B cell (primary cell): ENCODE data around the gene DIP2A. TPM values are rescaled to one million over a fixed set of nuclear protein-coding genes. Genes with fewer than 3 reads are reported as not detected.

ENCODE experiments used
- ATAC-seq: fragments of 200-7000 bp; cut with Tn5 transposase; one replicate; pipeline ENCODE4 v1.10.0; 2021; ENCODE audit warnings: low read depth, mild to moderate bottlenecking, moderate number of reproducible peaks, moderate library complexity
- CTCF ChIA-PET: fragments of 350-600 bp; sonication (Branson Sonifier 250); formaldehyde crosslinking; loops from one replicate; lab custom pipeline; 2021; ENCODE audit warnings: antibody characterized with exemption, inconsistent platforms; lab: Charles Lee
- POLR2A ChIA-PET: fragments of 350-600 bp; sonication (Branson Sonifier 250); formaldehyde crosslinking; loops from one replicate; lab custom pipeline; 2021; ENCODE audit warnings: antibody characterized with exemption; lab: Charles Lee
- DNase-seq: peaks from one replicate; pipeline ENCODE4 v3.0.0; 2013
- H2AFZ ChIP-seq: 2 replicates; pipeline ENCODE4 v1.6.1; 2012; ENCODE audit warnings: mild to moderate bottlenecking, low read depth, low read length; ENCODE audit not compliant: insufficient read depth, poor library complexity, severe bottlenecking
- H3K27ac ChIP-seq, 2 donors: 1 replicate in 1 of 2; 2 replicates in 1 of 2; pipeline ENCODE4 v1.5.1; 2012 to 2013; ENCODE audit warnings: low read length in 2 of 2, mild to moderate bottlenecking in 2 of 2, moderate library complexity in 1 of 2
- H3K27me3 ChIP-seq, 4 experiments: fragments of 200-600 bp in 1 of 4; sonication (generic) in 1 of 4; replicated peaks in 1 of 4; 1 replicate in 2 of 4; 2 replicates in 2 of 4; pipeline versions ENCODE4 v1.6.1 to v1.7.0; 2013 to 2016; ENCODE audit warnings: low read length in 3 of 4, mild to moderate bottlenecking in 2 of 4, mixed read lengths in 1 of 4, moderate library complexity in 1 of 4; ENCODE audit not compliant: insufficient read depth in 4 of 4, control insufficient read depth in 3 of 4; ENCODE audit errors: control extremely low read depth in 1 of 4
- H3K36me3 ChIP-seq, 2 experiments: replicated peaks in 1 of 2; 1 replicate in 1 of 2; 2 replicates in 1 of 2; pipeline versions ENCODE4 v1.6.1 to v1.7.1; 2013; ENCODE audit warnings: low read length in 1 of 2; ENCODE audit not compliant: insufficient read depth in 2 of 2, control insufficient read depth in 1 of 2; ENCODE audit errors: control extremely low read depth in 1 of 2, extremely low read depth in 1 of 2
- H3K4me1 ChIP-seq, 2 donors: fragments of 200-600 bp in 1 of 2; sonication (generic) in 1 of 2; 1 replicate in 1 of 2; 2 replicates in 1 of 2; pipeline versions ENCODE4 v1.5.1 to v1.6.1; 2013 to 2017; ENCODE audit warnings: low read length in 2 of 2; ENCODE audit not compliant: control insufficient read depth in 2 of 2, insufficient read depth in 2 of 2
- H3K4me2 ChIP-seq: replicated peaks from 2 replicates; pipeline ENCODE3; 2012; ENCODE audit warnings: mild to moderate bottlenecking, low read depth, low read length; ENCODE audit not compliant: poor library complexity, severe bottlenecking
- H3K4me3 ChIP-seq, 5 experiments: fragments of 200-600 bp in 1 of 5; sonication (generic) in 1 of 5; 1 replicate in 3 of 5; 2 replicates in 2 of 5; pipeline versions ENCODE4 v1.5.1 to v1.7.0; 2011 to 2016; ENCODE audit warnings: low read length in 4 of 5, mild to moderate bottlenecking in 4 of 5, low read depth in 2 of 5, control low read depth in 1 of 5, moderate library complexity in 1 of 5; ENCODE audit not compliant: insufficient read depth in 1 of 5; ENCODE audit errors: control extremely low read depth in 1 of 5, extremely low read depth in 1 of 5
- H3K79me2 ChIP-seq: fragments of 200-600 bp; sonication (generic); one replicate; pipeline ENCODE4 v1.6.0; 2016; ENCODE audit warnings: low read length; ENCODE audit not compliant: control insufficient read depth, insufficient read depth
- H3K9ac ChIP-seq: fragments of 200-600 bp; sonication (generic); 2 replicates; pipeline ENCODE4 v1.6.1; 2017; ENCODE audit warnings: mild to moderate bottlenecking, low read length, moderate library complexity
- H3K9me3 ChIP-seq, 3 donors: one replicate each; pipeline versions ENCODE4 v1.6.1 to v1.7.1; 2013; ENCODE audit warnings: low read length in 2 of 3; ENCODE audit not compliant: control insufficient read depth in 2 of 3, insufficient read depth in 1 of 3; ENCODE audit errors: control extremely low read depth in 1 of 3
- H4K20me1 ChIP-seq: 2 replicates; pipeline ENCODE4 v1.6.0; 2012; ENCODE audit warnings: mild to moderate bottlenecking, low read length; ENCODE audit not compliant: insufficient read depth, control insufficient read depth, poor library complexity, severe bottlenecking
- H3K27ac Mint-ChIP-seq: one replicate; pipeline ENCODE4 v1.8.0; 2021; ENCODE audit warnings: mixed read lengths
- H3K27me3 Mint-ChIP-seq: one replicate; pipeline ENCODE4 v1.8.0; 2021; ENCODE audit warnings: mixed read lengths
- H3K4me1 Mint-ChIP-seq: one replicate; pipeline ENCODE4 v1.8.0; 2021; ENCODE audit warnings: mixed read lengths
- H3K4me3 Mint-ChIP-seq: one replicate; pipeline ENCODE4 v1.8.0; 2021; ENCODE audit warnings: mixed read lengths
- H3K9me3 Mint-ChIP-seq: one replicate; pipeline ENCODE4 v1.8.0; 2022; ENCODE audit warnings: mixed read lengths; ENCODE audit not compliant: insufficient read depth
- EZH2 ChIP-seq: IDR thresholded peaks from 2 replicates; pipeline ENCODE4 v1.6.1; 2012; ENCODE audit warnings: borderline replicate concordance, low read depth, mild to moderate bottlenecking, moderate library complexity, low read length; ENCODE audit not compliant: insufficient read depth, poor library complexity, severe bottlenecking
- whole genome bisulfite sequencing: methylation state at CpG from one replicate; pipeline ENCODE4 v1.1.5; 2013; ENCODE audit warnings: missing lambda C conversion rate; ENCODE audit not compliant: insufficient coverage; 5-methylcytosine and 5-hydroxymethylcytosine counted together
- intact Hi-C: fragments of 100-400 bp; cut with micrococcal nuclease; formaldehyde crosslinking; loops from one replicate; pipeline ENCODE4 v1.10.0; 2022
- polyA plus RNA-seq: library from polyadenylated mRNA; depleted of rRNA; stranded (reverse); fragments of >200 nt; gene quantifications from 2 replicates; pipeline ENCODE4 v1.2.3, GENCODE V29; 2012
- total RNA-seq, 2 donors: library from RNA; stranded (reverse); fragments of 120-200 nt in 1 of 2; gene quantifications; 1 replicate in 1 of 2; 2 replicates in 1 of 2; pipeline versions ENCODE4 v1.2.3 to v1.2.4, GENCODE V29; 2013 to 2022
- TF ChIP-seq, protein P1 (sequence below): fragments of 200-600 bp; IDR thresholded peaks from one replicate; pipeline ENCODE4 v1.8.0; 2022; ENCODE audit warnings: antibody characterized with exemption, mild to moderate bottlenecking

Gene DIP2A
- total and polyA plus RNA-seq, 2 donors (not counting 1 experiment from before 2014, with no cell fraction given), result 40.4 to 59.0 TPM

DNA sequence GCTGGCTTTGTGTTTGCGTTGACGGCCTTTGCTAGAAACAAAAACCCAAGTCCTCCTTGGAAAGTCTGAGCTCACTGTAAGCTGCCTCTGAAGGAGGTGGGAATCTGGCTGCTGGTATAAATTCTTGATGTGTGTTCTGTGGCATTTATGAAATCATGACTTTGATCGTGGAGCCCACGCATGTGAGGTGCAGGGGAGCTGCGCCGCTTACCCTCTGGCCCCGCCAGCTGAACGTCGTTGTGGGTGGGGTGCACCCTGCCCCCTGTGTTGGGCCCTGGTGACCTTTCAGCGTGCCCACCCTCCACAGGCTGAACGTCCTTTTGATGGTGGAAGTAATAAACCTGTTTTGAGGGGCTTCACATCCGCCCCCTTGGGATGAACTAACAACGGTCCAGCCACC lies 21.2 kb upstream of the DIP2A start:
- ChIA-PET CTCF (no interaction called here), POLR2A (no interaction called here)
- H3K27ac ChIP-seq, result no peak overlapping the region
- TF ChIP-seq EZH2, result no peak
- TF ChIP-seq, protein P1, sequence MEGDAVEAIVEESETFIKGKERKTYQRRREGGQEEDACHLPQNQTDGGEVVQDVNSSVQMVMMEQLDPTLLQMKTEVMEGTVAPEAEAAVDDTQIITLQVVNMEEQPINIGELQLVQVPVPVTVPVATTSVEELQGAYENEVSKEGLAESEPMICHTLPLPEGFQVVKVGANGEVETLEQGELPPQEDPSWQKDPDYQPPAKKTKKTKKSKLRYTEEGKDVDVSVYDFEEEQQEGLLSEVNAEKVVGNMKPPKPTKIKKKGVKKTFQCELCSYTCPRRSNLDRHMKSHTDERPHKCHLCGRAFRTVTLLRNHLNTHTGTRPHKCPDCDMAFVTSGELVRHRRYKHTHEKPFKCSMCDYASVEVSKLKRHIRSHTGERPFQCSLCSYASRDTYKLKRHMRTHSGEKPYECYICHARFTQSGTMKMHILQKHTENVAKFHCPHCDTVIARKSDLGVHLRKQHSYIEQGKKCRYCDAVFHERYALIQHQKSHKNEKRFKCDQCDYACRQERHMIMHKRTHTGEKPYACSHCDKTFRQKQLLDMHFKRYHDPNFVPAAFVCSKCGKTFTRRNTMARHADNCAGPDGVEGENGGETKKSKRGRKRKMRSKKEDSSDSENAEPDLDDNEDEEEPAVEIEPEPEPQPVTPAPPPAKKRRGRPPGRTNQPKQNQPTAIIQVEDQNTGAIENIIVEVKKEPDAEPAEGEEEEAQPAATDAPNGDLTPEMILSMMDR, result no peak
- Mint-ChIP-seq H3K9me3 (no peaks in the 10 kb centered on the region), H3K27me3 (no peaks in the 10 kb centered on the region), H3K27ac (no peak overlapping the region), H3K4me3 (no peak overlapping the region), H3K4me1 (peaks cover 2% of the 10 kb centered on the region)
- H3K4me1 ChIP-seq, result no peaks in the 10 kb centered on the region
- H3K9ac ChIP-seq, result no peak overlapping the region
- H3K79me2 ChIP-seq, result no peaks in the 10 kb centered on the region
- H3K27me3 ChIP-seq, result no peaks in the 10 kb centered on the region
- peaks cover 0 to 41% of the 10 kb centered on the region in 2 experiments for H3K36me3 ChIP-seq
- intact Hi-C loops, result no loop called here
- ATAC-seq (no peak), DNase-seq (no peak)
- H3K9me3 ChIP-seq, result no peaks in the 10 kb centered on the region
- no peak overlapping the region for H2AFZ ChIP-seq
- WGBS, result 92% methylated on average over 12 of the region's 13 CpGs
- H3K4me3 ChIP-seq, result no peak overlapping the region
- H4K20me1 ChIP-seq, result no peaks in the 10 kb centered on the region
- H3K4me2 ChIP-seq, result no peak overlapping the region

DNA sequence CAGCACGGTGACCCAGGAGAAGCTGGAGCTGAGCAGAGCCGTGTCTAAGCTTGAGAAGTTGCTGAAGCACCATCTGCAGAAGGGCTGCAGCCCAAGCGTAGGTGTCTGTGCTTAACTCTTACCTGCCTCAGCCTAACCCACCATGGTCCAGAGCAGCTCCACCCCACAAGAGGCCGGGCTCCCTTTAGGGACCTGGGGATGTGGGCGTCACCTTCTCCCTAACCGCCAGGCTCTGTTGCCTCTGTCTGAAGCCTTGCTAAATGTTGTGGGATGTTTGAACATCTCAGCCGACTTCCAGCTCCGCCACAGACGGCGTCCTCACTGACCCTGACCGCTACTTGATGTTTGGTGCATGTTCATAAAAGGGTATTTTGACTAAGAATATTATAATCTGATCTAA lies 20.4 kb upstream of the DIP2A start:
- Histone ChIP-seq H4K20me1 (no peaks in the 10 kb centered on the region), H3K4me2 (no peak overlapping the region), H3K27me3 (no peaks in the 10 kb centered on the region), H2AFZ (no peak overlapping the region), H3K9me3 (no peaks in the 10 kb centered on the region), H3K4me1 (no peaks in the 10 kb centered on the region), H3K4me3 (no peak overlapping the region), H3K36me3 (peaks cover 0 to 44% of the 10 kb centered on the region in 2 experiments), H3K79me2 (no peaks in the 10 kb centered on the region), H3K27ac (no peak overlapping the region), H3K9ac (no peak overlapping the region)
- no peak for DNase-seq
- intact Hi-C loops, result no loop called here
- ATAC-seq, result no peak
- 99% methylated on average over 5 of the region's 11 CpGs for whole genome bisulfite sequencing
- Mint-ChIP-seq H3K27ac (no peak overlapping the region), H3K27me3 (no peaks in the 10 kb centered on the region), H3K4me3 (no peak overlapping the region), H3K9me3 (no peaks in the 10 kb centered on the region), H3K4me1 (peaks cover 2% of the 10 kb centered on the region)
- TF ChIP-seq, protein P1, result no peak
- no peak for TF ChIP-seq EZH2
- ChIA-PET POLR2A (no interaction called here), CTCF (no interaction called here)
